C4-2B (cell line): Measurements from ENCODE around the gene C4B.

Experiments
- ZFX ChIP-seq: fragments of 450-650 bp; IDR thresholded peaks from 2 replicates; pipeline ENCODE4 v1.6.1; 2017
- TF ChIP-seq, protein P1 (sequence below): fragments of 450-650 bp; conservative IDR thresholded peaks from 2 replicates; pipeline ENCODE4 v1.5.1; 2017; ENCODE audit warnings: mild to moderate bottlenecking

DNA sequence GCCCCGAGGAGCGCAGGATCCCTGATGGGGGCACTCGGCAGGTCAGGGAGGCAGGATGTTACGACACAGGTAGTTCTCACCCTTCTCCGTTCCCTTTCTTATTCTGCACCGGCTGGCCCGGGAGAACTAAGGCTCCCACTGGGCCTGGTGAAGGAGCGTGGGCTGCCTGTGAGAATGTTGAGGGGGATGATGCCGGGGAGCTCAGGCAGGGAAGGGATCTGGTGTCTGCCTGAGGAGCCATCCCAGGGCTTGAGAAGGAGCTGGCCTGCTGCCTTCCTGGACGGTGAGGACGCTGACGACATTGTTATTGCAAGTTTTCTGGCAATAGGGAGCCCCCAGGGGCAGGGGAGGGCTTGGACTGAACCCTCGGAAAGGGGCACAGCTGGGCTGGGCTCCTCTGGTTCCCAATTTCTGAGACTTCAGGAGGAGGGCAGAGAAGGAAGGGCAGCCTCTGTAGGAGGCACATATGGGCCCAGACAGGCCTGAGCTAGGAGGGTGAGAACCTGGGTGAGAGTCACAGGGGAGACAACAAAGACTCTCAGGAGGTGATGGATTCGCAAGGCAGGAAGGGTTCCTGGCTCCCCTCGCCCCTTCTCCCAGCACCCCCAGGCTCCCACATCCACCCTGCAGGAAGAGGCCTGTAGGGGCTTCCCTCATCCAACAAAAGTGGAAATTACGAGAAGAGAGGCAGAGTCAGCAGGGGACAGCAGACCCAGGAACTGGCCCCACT lies 56.4 kb downstream of the C4B start:
- TF ChIP-seq, protein P1, sequence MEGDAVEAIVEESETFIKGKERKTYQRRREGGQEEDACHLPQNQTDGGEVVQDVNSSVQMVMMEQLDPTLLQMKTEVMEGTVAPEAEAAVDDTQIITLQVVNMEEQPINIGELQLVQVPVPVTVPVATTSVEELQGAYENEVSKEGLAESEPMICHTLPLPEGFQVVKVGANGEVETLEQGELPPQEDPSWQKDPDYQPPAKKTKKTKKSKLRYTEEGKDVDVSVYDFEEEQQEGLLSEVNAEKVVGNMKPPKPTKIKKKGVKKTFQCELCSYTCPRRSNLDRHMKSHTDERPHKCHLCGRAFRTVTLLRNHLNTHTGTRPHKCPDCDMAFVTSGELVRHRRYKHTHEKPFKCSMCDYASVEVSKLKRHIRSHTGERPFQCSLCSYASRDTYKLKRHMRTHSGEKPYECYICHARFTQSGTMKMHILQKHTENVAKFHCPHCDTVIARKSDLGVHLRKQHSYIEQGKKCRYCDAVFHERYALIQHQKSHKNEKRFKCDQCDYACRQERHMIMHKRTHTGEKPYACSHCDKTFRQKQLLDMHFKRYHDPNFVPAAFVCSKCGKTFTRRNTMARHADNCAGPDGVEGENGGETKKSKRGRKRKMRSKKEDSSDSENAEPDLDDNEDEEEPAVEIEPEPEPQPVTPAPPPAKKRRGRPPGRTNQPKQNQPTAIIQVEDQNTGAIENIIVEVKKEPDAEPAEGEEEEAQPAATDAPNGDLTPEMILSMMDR, result no peak
- TF ChIP-seq ZFX, result no peak
